ENCODE measurements around the gene EDDM13. TPM values are rescaled to one million over a fixed set of nuclear protein-coding genes. Genes with fewer than 3 reads are reported as not detected.
A peak's percentile ranks its signal among the peaks of the same experiment; 100 is the strongest.

Gene EDDM13
- total RNA-seq, 1 experiment from 2014 or later = not detected

DNA sequence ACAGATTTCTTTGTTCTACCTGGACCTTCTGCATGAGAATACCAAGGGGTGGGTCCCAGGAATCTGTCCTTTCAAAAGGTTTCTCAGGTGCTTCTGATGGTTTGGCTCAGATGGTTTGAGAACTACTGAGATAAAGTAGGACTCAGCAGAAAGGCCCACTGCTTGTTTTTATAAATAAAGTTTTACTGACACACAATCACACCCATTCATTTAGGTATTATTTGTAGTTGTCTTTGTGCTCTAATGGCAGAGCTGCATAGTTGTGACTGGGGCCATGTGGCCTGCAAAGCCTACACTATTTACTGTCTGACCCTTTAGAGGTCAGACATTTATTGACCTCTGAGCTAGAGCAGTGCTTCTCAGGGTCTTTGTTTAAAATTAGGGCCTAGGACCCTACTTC lies 17.6 kb downstream of the EDDM13 start:
- BruUV-seq (replicated peaks) = no TSS peak
- Histone ChIP-seq H3K4me2 (ENCODE audit: low read length) (no peak overlapping the region), H2AFZ (ENCODE audit: low read length) (no peak overlapping the region), H3K79me2 (ENCODE audit: low read length) (no peaks in the 10 kb centered on the region), H3K9me3 (ENCODE audit: low read length) (no peaks in the 10 kb centered on the region), H3K4me1 (ENCODE audit: insufficient read depth, low read length) (peaks cover 9% of the 10 kb centered on the region), H3K4me3 (ENCODE audit: low read length) (no peak overlapping the region), H3K9me2 (replicated peaks; ENCODE audit: low read length) (no peaks in the 10 kb centered on the region), H3K27ac (ENCODE audit: low read length) (no peak overlapping the region), H3K27me3 (ENCODE audit: low read length) (no peaks in the 10 kb centered on the region), H3K9ac (ENCODE audit: low read length) (no peak overlapping the region), H3K36me3 (ENCODE audit: low read depth, low read length) (0 out of 2 replicates have a peak, but pooled peaks cover 6% of the 10 kb centered on the region), H3F3A (ENCODE audit: low read length, unreplicated experiment) (no peaks in the 10 kb centered on the region), H4K20me1 (ENCODE audit: low read length) (no peaks in the 10 kb centered on the region)
- ATAC-seq (no peak), DNase-seq (no peak)
- CTCF ChIA-PET = no interaction called here
- intact Hi-C loops (cut with micrococcal nuclease) = no loop called here
- no peak for TF ChIP-seq EZH2 (IDR thresholded peaks at IDR 0.05; ENCODE audit: low read length, unreplicated experiment)
- no peak for TF ChIP-seq EZH2phosphoT487 (IDR thresholded peaks at IDR 0.05; ENCODE audit: borderline replicate concordance, low read length)
- TF ChIP-seq, protein P1, sequence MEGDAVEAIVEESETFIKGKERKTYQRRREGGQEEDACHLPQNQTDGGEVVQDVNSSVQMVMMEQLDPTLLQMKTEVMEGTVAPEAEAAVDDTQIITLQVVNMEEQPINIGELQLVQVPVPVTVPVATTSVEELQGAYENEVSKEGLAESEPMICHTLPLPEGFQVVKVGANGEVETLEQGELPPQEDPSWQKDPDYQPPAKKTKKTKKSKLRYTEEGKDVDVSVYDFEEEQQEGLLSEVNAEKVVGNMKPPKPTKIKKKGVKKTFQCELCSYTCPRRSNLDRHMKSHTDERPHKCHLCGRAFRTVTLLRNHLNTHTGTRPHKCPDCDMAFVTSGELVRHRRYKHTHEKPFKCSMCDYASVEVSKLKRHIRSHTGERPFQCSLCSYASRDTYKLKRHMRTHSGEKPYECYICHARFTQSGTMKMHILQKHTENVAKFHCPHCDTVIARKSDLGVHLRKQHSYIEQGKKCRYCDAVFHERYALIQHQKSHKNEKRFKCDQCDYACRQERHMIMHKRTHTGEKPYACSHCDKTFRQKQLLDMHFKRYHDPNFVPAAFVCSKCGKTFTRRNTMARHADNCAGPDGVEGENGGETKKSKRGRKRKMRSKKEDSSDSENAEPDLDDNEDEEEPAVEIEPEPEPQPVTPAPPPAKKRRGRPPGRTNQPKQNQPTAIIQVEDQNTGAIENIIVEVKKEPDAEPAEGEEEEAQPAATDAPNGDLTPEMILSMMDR (conservative IDR thresholded peaks at IDR 0.05; ENCODE audit: low read depth, low read length) = no peak
- POLR2A ChIA-PET (ENCODE audit: unreplicated experiment) = no interaction called here

DNA sequence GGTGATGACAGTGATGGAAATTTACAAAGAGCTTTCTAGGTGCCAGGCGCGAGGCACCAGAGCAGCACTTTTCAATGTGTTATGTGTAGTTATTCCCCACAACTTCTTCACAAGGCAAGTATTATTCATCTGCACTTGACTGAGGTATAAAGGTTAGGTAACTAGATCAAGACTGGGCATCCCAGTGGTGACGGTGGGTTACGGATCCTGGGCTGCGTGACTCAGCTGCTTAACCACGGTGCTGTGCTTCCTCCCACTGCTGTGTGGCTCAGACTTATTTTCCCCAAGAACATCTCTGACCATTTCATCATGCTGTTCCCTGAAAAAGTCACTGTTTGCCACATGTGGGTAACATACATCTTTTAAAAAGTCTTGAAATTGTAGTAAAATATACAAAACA lies 19.3 kb downstream of the EDDM13 start:
- no peaks in the 10 kb centered on the region for H3K9me3 ChIP-seq (ENCODE audit: low read length)
- 0 out of 2 replicates have a peak, but pooled peaks cover 6% of the 10 kb centered on the region for H3K36me3 ChIP-seq (ENCODE audit: low read depth, low read length)
- no peaks in the 10 kb centered on the region for H3F3A ChIP-seq (ENCODE audit: low read length, unreplicated experiment)
- no peak for ATAC-seq
- peaks cover 9% of the 10 kb centered on the region for H3K4me1 ChIP-seq (ENCODE audit: insufficient read depth, low read length)
- no peak overlapping the region for H3K4me3 ChIP-seq (ENCODE audit: low read length)
- no peak overlapping the region for H3K4me2 ChIP-seq (ENCODE audit: low read length)
- TF ChIP-seq EZH2 (IDR thresholded peaks at IDR 0.05; ENCODE audit: low read length, unreplicated experiment) (no peak), EZH2phosphoT487 (IDR thresholded peaks at IDR 0.05; ENCODE audit: borderline replicate concordance, low read length) (no peak)
- TF ChIP-seq, protein P1 (conservative IDR thresholded peaks at IDR 0.05; ENCODE audit: low read depth, low read length) = no peak
- H3K27ac ChIP-seq (ENCODE audit: low read length) = no peak overlapping the region
- no peaks in the 10 kb centered on the region for H3K79me2 ChIP-seq (ENCODE audit: low read length)
- ChIA-PET CTCF (no interaction called here), POLR2A (ENCODE audit: unreplicated experiment) (no interaction called here)
- H3K9me2 ChIP-seq (replicated peaks; ENCODE audit: low read length) = no peaks in the 10 kb centered on the region
- no TSS peak for BruUV-seq (replicated peaks)
- no peaks in the 10 kb centered on the region for H4K20me1 ChIP-seq (ENCODE audit: low read length)
- H2AFZ ChIP-seq (ENCODE audit: low read length) = no peak overlapping the region
- no peak overlapping the region for H3K9ac ChIP-seq (ENCODE audit: low read length)
- no peaks in the 10 kb centered on the region for H3K27me3 ChIP-seq (ENCODE audit: low read length)
- intact Hi-C loops (cut with micrococcal nuclease) = no loop called here
- no peak for DNase-seq

DNA sequence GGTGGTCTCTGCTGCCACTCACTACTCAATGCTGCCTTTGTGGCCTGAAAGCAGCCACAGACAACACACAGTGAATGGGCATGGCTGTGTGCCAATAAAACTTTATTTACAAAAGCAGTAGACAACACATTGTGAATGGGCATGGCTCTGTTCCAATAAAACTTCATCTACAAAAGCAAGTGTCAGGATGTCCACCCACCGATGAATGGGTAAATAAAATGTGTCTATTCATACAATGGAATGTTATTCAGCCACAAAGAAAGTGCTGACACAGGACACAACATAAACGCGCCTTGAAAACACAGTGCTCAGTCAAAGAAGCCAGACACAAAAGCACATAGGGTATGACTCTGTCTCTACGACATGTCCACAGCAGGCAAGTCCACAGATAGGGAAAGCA lies 22.0 kb downstream of the EDDM13 start:
- Histone ChIP-seq H2AFZ (ENCODE audit: low read length) (no peak overlapping the region), H3K9me2 (replicated peaks; ENCODE audit: low read length) (no peaks in the 10 kb centered on the region), H3K4me1 (ENCODE audit: insufficient read depth, low read length) (peaks cover 9% of the 10 kb centered on the region), H3K9me3 (ENCODE audit: low read length) (no peaks in the 10 kb centered on the region), H3K36me3 (ENCODE audit: low read depth, low read length) (0 out of 2 replicates have a peak, but pooled peaks cover 6% of the 10 kb centered on the region), H3K9ac (ENCODE audit: low read length) (no peak overlapping the region), H3K79me2 (ENCODE audit: low read length) (no peaks in the 10 kb centered on the region), H3F3A (ENCODE audit: low read length, unreplicated experiment) (no peaks in the 10 kb centered on the region), H3K27me3 (ENCODE audit: low read length) (no peaks in the 10 kb centered on the region), H3K4me3 (ENCODE audit: low read length) (no peak overlapping the region), H3K27ac (ENCODE audit: low read length) (no peak overlapping the region), H3K4me2 (ENCODE audit: low read length) (no peak overlapping the region), H4K20me1 (ENCODE audit: low read length) (no peaks in the 10 kb centered on the region)
- POLR2A ChIA-PET (ENCODE audit: unreplicated experiment) = no interaction called here
- intact Hi-C loops (cut with micrococcal nuclease) = no loop called here
- ATAC-seq = peak; percentile 77
- DNase-seq = peak; percentile 80
- TF ChIP-seq, protein P1 (conservative IDR thresholded peaks at IDR 0.05; ENCODE audit: low read depth, low read length) = no peak
- no peak for TF ChIP-seq EZH2phosphoT487 (IDR thresholded peaks at IDR 0.05; ENCODE audit: borderline replicate concordance, low read length)
- no peak for TF ChIP-seq EZH2 (IDR thresholded peaks at IDR 0.05; ENCODE audit: low read length, unreplicated experiment)
- CTCF ChIA-PET = no interaction called here
- no TSS peak for BruUV-seq (replicated peaks)
